Dendritic cell treated with granulocyte-macrophage colony-stimulating factor and Interleukin-4, amounts not matched to agents 40 ng/mL and 50 ng/mL, for 4 days (primary cell): Measurements from ENCODE around the gene RAB8A.
A peak's percentile ranks its signal among the peaks of the same experiment; 100 is the strongest.

ENCODE experiments used
- H3K27ac Mint-ChIP-seq: one replicate; pipeline ENCODE4 v1.8.0; 2022; ENCODE audit warnings: mild to moderate bottlenecking, mixed read lengths
- H3K27me3 Mint-ChIP-seq: one replicate; pipeline ENCODE4 v1.8.0; 2022; ENCODE audit warnings: mild to moderate bottlenecking, mixed read lengths
- H3K36me3 Mint-ChIP-seq: one replicate; pipeline ENCODE4 v1.8.0; 2022; ENCODE audit warnings: low read depth, mixed read lengths
- H3K4me1 Mint-ChIP-seq: one replicate; pipeline ENCODE4 v1.8.0; 2022; ENCODE audit warnings: low read depth, mixed read lengths
- H3K4me3 Mint-ChIP-seq: one replicate; pipeline ENCODE4 v1.8.0; 2022; ENCODE audit warnings: mild to moderate bottlenecking, moderate library complexity, mixed read lengths
- H3K9me3 Mint-ChIP-seq: one replicate; pipeline ENCODE4 v1.8.0; 2022; ENCODE audit warnings: mixed read lengths
- intact Hi-C: fragments of 100-400 bp; cut with micrococcal nuclease; formaldehyde crosslinking; loops from one replicate; pipeline ENCODE4 v1.15.0; 2022

RAB8A gene

GRCh38 chr19:16153582-16154336, 42.1 kb downstream of the RAB8A start:
- intact Hi-C loops: no loop called here
- Mint-ChIP-seq H3K4me1 (peaks cover 78% of the 10 kb centered on the region), H3K4me3 (no peak overlapping the region), H3K27me3 (no peaks in the 10 kb centered on the region), H3K36me3 (peaks cover 82% of the 10 kb centered on the region), H3K27ac (no peak overlapping the region), H3K9me3 (no peaks in the 10 kb centered on the region)

GRCh38 chr19:16154557-16154956, 42.9 kb downstream of the RAB8A start:
- Mint-ChIP-seq H3K4me3 (no peak overlapping the region), H3K36me3 (peaks cover 75% of the 10 kb centered on the region), H3K27ac (no peak overlapping the region), H3K27me3 (no peaks in the 10 kb centered on the region), H3K4me1 (peaks cover 75% of the 10 kb centered on the region), H3K9me3 (no peaks in the 10 kb centered on the region)
- intact Hi-C loops: no loop called here

- peaks cover 69% of the 10 kb centered on the region for H3K4me1 Mint-ChIP-seq
- no peak overlapping the region for H3K4me3 Mint-ChIP-seq
- no peak overlapping the region for H3K27ac Mint-ChIP-seq
- H3K9me3 Mint-ChIP-seq: no peaks in the 10 kb centered on the region
- no peaks in the 10 kb centered on the region for H3K27me3 Mint-ChIP-seq
- peaks cover 75% of the 10 kb centered on the region for H3K36me3 Mint-ChIP-seq
- intact Hi-C loops: no loop called here
Observed at GRCh38 chr19:16155128-16155527, 43.4 kb downstream of the RAB8A start.

- Mint-ChIP-seq H3K4me1 (peaks cover 70% of the 10 kb centered on the region), H3K9me3 (no peaks in the 10 kb centered on the region), H3K36me3 (peaks cover 63% of the 10 kb centered on the region), H3K4me3 (no peak overlapping the region), H3K27ac (peak overlapping the region; percentile 63), H3K27me3 (no peaks in the 10 kb centered on the region)
- intact Hi-C loops: no loop called here
Observed at GRCh38 chr19:16156904-16157303, 45.2 kb downstream of the RAB8A start.

GRCh38 chr19:16157601-16158000, 45.9 kb downstream of the RAB8A start:
- intact Hi-C loops: no loop called here
- H3K27ac Mint-ChIP-seq: peak overlapping the region; percentile 63
- H3K36me3 Mint-ChIP-seq: peaks cover 56% of the 10 kb centered on the region
- peaks cover 67% of the 10 kb centered on the region for H3K4me1 Mint-ChIP-seq
- H3K9me3 Mint-ChIP-seq: no peaks in the 10 kb centered on the region
- no peaks in the 10 kb centered on the region for H3K27me3 Mint-ChIP-seq
- H3K4me3 Mint-ChIP-seq: no peak overlapping the region

GRCh38 chr19:16159655-16160054, 48.0 kb downstream of the RAB8A start:
- Mint-ChIP-seq H3K9me3 (no peaks in the 10 kb centered on the region), H3K4me3 (no peak overlapping the region), H3K27ac (no peak overlapping the region), H3K36me3 (peaks cover 35% of the 10 kb centered on the region), H3K4me1 (peaks cover 55% of the 10 kb centered on the region), H3K27me3 (no peaks in the 10 kb centered on the region)
- intact Hi-C loops: no loop called here

- intact Hi-C loops: no loop called here
- Mint-ChIP-seq H3K9me3 (no peaks in the 10 kb centered on the region), H3K36me3 (peaks cover 27% of the 10 kb centered on the region), H3K27ac (peak overlapping the region; percentile 20), H3K4me1 (peaks cover 54% of the 10 kb centered on the region), H3K4me3 (no peak overlapping the region), H3K27me3 (no peaks in the 10 kb centered on the region)
Observed at GRCh38 chr19:16160445-16160942, 48.8 kb downstream of the RAB8A start.

GRCh38 chr19:16160943-16161560, 49.4 kb downstream of the RAB8A start:
- H3K36me3 Mint-ChIP-seq: peaks cover 21% of the 10 kb centered on the region
- intact Hi-C loops: no loop called here
- no peak overlapping the region for H3K4me3 Mint-ChIP-seq
- peaks cover 49% of the 10 kb centered on the region for H3K4me1 Mint-ChIP-seq
- H3K27me3 Mint-ChIP-seq: no peaks in the 10 kb centered on the region
- H3K9me3 Mint-ChIP-seq: no peaks in the 10 kb centered on the region
- peak overlapping the region; percentile 20 for H3K27ac Mint-ChIP-seq

GRCh38 chr19:16161840-16162239, 50.2 kb downstream of the RAB8A start:
- H3K9me3 Mint-ChIP-seq: no peaks in the 10 kb centered on the region
- H3K4me1 Mint-ChIP-seq: peaks cover 44% of the 10 kb centered on the region
- no peak overlapping the region for H3K27ac Mint-ChIP-seq
- no peaks in the 10 kb centered on the region for H3K27me3 Mint-ChIP-seq
- intact Hi-C loops: no loop called here
- peaks cover 14% of the 10 kb centered on the region for H3K36me3 Mint-ChIP-seq
- H3K4me3 Mint-ChIP-seq: no peak overlapping the region

GRCh38 chr19:16164222-16164890, 52.7 kb downstream of the RAB8A start:
- H3K9me3 Mint-ChIP-seq: no peaks in the 10 kb centered on the region
- H3K4me3 Mint-ChIP-seq: no peak overlapping the region
- peaks cover 36% of the 10 kb centered on the region for H3K4me1 Mint-ChIP-seq
- intact Hi-C loops: no loop called here
- no peaks in the 10 kb centered on the region for H3K36me3 Mint-ChIP-seq
- no peaks in the 10 kb centered on the region for H3K27me3 Mint-ChIP-seq
- no peak overlapping the region for H3K27ac Mint-ChIP-seq

- Mint-ChIP-seq H3K9me3 (no peaks in the 10 kb centered on the region), H3K36me3 (no peaks in the 10 kb centered on the region), H3K4me1 (peaks cover 26% of the 10 kb centered on the region), H3K27me3 (no peaks in the 10 kb centered on the region), H3K4me3 (no peak overlapping the region), H3K27ac (no peak overlapping the region)
- intact Hi-C loops: no loop called here
Observed at GRCh38 chr19:16166417-16166816, 54.7 kb downstream of the RAB8A start.

GRCh38 chr19:16167055-16167454, 55.4 kb downstream of the RAB8A start:
- intact Hi-C loops: no loop called here
- Mint-ChIP-seq H3K27ac (no peak overlapping the region), H3K36me3 (no peaks in the 10 kb centered on the region), H3K9me3 (no peaks in the 10 kb centered on the region), H3K4me1 (peaks cover 22% of the 10 kb centered on the region), H3K4me3 (no peak overlapping the region), H3K27me3 (no peaks in the 10 kb centered on the region)

- intact Hi-C loops: no loop called here
- no peaks in the 10 kb centered on the region for H3K27me3 Mint-ChIP-seq
- peak overlapping the region; percentile 74 for H3K27ac Mint-ChIP-seq
- no peaks in the 10 kb centered on the region for H3K36me3 Mint-ChIP-seq
- H3K9me3 Mint-ChIP-seq: no peaks in the 10 kb centered on the region
- H3K4me3 Mint-ChIP-seq: no peak overlapping the region
- H3K4me1 Mint-ChIP-seq: peaks cover 36% of the 10 kb centered on the region
Observed at GRCh38 chr19:16168465-16169081, 56.9 kb downstream of the RAB8A start.

- H3K27me3 Mint-ChIP-seq: no peaks in the 10 kb centered on the region
- H3K27ac Mint-ChIP-seq: peak overlapping the region; percentile 30
- peaks cover 3% of the 10 kb centered on the region for H3K9me3 Mint-ChIP-seq
- H3K4me1 Mint-ChIP-seq: peaks cover 30% of the 10 kb centered on the region
- H3K36me3 Mint-ChIP-seq: no peaks in the 10 kb centered on the region
- no peak overlapping the region for H3K4me3 Mint-ChIP-seq
- intact Hi-C loops: no loop called here
Observed at GRCh38 chr19:16170134-16170533, 58.4 kb downstream of the RAB8A start.
